Measurements from ENCODE around the gene TSPAN18.

DNA sequence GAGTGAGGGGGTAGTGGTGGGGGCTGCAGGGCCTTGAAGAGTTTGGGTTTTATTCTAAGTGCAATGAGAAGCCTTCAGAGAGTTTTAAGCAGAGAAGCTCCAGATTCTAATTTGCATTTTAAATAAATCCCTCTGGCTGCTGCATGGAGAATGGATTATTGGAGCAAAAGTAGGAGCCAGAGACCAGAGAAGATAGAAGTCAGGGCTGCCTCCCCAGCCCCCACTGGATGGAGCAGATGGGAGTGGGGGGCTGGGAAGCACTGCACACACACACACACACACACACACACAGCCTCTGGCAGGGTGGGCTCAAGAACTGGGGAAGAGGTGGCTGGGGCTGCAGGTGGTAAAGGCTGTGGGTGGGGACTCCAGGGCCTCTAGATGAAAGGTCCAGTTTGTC lies 75.6 kb downstream of the TSPAN18 start:
- TF ChIP-seq, protein P1, sequence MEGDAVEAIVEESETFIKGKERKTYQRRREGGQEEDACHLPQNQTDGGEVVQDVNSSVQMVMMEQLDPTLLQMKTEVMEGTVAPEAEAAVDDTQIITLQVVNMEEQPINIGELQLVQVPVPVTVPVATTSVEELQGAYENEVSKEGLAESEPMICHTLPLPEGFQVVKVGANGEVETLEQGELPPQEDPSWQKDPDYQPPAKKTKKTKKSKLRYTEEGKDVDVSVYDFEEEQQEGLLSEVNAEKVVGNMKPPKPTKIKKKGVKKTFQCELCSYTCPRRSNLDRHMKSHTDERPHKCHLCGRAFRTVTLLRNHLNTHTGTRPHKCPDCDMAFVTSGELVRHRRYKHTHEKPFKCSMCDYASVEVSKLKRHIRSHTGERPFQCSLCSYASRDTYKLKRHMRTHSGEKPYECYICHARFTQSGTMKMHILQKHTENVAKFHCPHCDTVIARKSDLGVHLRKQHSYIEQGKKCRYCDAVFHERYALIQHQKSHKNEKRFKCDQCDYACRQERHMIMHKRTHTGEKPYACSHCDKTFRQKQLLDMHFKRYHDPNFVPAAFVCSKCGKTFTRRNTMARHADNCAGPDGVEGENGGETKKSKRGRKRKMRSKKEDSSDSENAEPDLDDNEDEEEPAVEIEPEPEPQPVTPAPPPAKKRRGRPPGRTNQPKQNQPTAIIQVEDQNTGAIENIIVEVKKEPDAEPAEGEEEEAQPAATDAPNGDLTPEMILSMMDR (IDR thresholded peaks at IDR 0.05; ENCODE audit: low read depth, low read length), result no peak
- no peak for TF ChIP-seq EZH2phosphoT487 (IDR thresholded peaks at IDR 0.05; ENCODE audit: low read depth)

All from OCI-LY3 (cell line).